8988T (cell line): Measurements from ENCODE around the gene MYO5C.
A peak's percentile ranks its signal among the peaks of the same experiment; 100 is the strongest.

Experiments used
- DNase-seq: peaks from one replicate; pipeline ENCODE4 v3.0.0; 2011

Gene MYO5C

DNA sequence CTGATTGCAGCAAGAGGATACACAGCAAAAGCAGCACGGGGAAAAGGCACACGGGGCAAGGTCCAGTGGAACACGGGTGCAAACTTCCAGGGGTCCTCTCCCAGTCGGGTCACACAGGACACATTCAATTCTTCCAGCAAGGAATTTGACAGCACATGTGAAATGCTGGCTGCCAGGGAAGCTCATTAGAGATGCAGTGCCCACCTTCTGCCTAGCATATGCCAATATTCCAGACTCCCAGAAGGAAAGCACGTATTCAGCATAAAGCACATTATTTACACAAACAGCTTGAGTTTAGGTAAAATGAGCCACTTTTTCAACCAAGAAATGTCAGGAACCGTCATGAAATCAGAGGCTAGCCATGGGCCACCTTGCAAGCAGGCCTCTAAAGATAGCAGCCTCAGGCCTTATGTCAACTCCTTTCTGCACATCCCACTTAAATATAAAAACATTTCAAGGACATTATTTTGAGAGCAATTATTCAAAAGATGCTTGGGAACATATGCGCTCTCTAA, 19.3 kb downstream of the MYO5C start:
- DNase-seq: no peak

GRCh38 chr15:52263563-52264282, 31.9 kb downstream of the MYO5C start:
- DNase-seq: no peak

- DNase-seq: no peak
Observed at GRCh38 chr15:52262364-52262763, 33.2 kb downstream of the MYO5C start.

GRCh38 chr15:52261498-52262242, 33.9 kb downstream of the MYO5C start:
- DNase-seq: no peak

- DNase-seq: no peak
Observed at GRCh38 chr15:52261026-52261425, 34.6 kb downstream of the MYO5C start.

- DNase-seq: no peak
Observed at GRCh38 chr15:52259503-52259902, 36.1 kb downstream of the MYO5C start.

DNA sequence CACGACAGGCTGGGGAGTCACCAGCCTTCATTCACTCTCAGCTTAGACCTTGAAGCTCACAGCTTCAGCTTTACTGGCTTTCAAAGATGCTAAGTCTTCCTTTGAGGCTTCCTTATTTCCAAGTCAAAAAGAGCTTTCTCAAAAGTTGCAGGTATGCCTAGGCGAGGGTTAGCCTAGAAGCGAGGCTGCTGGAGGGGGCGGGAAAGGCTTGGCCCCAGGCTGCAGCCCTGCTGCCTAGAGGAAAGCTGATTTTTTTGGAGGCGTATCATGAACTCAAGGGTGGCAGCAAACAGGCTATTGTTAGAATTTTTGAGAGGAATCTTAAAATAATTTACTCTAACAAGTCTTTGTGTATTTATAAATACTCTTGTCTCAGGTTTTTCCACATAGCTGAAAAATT, 37.1 kb downstream of the MYO5C start:
- DNase-seq: no peak

GRCh38 chr15:52257734-52258062, 37.9 kb downstream of the MYO5C start:
- no peak for DNase-seq

- DNase-seq: no peak
Observed at GRCh38 chr15:52256930-52257733, 38.5 kb downstream of the MYO5C start.

DNA sequence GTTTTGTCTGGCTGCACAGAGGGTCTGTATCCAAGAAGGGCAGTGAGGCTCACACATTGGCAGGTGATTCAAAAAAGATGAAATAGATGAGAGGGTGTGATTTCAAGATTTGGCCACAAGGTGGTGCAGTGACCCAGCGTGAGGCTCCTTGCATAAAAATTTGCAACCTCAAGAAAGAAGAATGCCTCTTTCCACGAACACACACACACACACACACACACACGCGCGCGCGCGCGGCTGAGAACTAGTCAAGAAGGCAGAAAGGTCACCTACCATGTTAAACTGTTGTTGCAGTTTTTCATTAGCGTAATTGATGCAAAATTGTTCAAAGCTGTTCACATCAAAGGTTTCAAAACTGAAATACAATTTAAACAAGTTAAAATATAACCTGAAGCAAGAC, 39.2 kb downstream of the MYO5C start:
- DNase-seq: no peak

DNA sequence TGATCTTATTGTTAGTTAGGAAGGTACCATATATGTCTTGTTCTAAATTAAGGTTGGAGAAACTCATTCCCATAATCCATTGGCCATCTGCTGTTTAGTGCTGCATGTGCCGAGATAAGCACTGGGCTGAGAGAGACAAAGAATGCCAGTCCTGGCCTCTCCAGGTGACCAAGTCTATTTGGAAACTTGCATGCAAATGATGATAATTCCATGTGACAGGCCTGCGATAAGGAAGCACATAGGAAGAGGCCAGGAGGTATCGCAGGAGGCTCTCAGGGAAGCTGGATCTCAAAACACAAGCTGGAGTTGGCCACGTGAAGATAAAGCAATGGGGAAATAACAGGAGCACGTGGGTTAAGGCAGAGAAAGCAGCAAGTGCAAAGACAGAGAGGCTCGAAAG, 39.7 kb downstream of the MYO5C start:
- DNase-seq: no peak

DNA sequence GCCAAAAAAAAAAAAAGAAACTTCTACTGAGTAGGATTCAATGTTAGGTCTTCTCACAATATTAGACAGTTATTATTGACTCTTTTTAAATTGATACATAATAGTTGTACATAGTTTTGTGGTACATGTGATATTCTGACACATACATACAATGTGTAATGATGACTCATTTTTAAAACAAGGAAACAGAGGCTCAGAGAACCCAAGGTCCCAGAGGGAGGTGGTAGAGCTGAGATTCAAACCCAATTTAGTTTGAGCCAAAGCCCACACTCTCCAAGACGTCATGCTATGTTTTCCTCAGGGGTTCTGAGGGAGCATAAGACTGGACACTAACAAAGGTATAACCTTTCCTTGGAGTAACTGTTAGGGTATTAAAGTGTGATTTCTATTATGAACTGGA, 40.6 kb downstream of the MYO5C start:
- no peak for DNase-seq

GRCh38 chr15:52254391-52254790, 41.2 kb downstream of the MYO5C start:
- no peak for DNase-seq

DNA sequence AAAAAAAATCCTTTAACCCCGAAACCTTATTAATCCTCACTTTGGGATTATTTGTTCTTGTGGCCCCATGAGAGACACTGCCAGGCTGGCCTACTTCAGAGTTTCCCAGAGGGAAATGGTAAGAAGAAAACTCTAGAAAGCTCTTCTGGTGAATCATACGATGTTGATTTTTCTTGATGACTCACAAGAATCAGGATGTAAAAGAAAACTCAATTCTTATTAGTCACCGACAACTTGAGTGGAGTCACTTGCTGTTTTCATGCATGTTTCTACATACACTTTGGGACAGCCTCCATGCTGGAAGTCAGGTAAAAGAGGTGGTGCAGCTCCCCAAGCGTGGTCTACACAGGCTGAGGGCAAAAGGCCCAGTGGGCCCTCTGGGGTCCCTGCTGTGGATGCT, 42.8 kb downstream of the MYO5C start:
- peak; percentile 38 for DNase-seq

DNA sequence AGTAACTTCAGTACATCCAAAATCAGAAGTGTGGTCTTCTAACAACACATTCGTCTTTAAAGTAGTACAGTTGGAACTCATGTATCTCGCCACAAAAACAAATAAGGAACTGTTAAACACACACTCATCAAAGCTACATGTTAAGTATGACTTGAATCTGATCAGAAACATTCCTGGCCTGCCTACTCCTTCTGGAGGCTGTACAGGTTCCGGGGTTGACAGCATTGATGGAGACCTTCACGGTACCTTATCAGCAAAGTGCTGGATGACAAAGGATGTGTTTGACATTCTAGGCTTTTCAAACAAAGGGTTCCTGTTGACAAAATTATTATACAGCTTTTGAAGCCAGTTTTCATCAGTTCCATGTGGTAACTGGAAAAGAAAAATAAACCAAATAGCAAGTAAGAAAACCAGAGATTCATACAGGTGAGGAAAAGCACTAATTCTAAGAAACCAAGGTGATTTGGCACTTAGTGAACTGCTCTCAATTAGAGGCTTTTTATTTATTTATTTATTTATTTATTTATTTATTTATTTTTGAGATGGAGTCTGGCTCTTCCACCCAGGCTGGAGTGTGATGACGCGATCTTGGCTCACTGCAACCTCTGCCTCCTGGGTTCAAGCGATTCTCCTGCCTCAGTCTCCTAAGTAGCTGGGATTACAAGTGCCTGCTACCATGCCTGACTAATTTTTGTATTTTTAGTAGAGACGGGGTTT, 44.3 kb downstream of the MYO5C start:
- DNase-seq: no peak

GRCh38 chr15:52247461-52247860, 48.1 kb downstream of the MYO5C start:
- DNase-seq: no peak

GRCh38 chr15:52246686-52247431, 48.7 kb downstream of the MYO5C start:
- DNase-seq: no peak

- DNase-seq: no peak
Observed at GRCh38 chr15:52243697-52244555, 51.7 kb downstream of the MYO5C start.

- DNase-seq: no peak
Observed at GRCh38 chr15:52243286-52243685, 52.3 kb downstream of the MYO5C start.

DNA sequence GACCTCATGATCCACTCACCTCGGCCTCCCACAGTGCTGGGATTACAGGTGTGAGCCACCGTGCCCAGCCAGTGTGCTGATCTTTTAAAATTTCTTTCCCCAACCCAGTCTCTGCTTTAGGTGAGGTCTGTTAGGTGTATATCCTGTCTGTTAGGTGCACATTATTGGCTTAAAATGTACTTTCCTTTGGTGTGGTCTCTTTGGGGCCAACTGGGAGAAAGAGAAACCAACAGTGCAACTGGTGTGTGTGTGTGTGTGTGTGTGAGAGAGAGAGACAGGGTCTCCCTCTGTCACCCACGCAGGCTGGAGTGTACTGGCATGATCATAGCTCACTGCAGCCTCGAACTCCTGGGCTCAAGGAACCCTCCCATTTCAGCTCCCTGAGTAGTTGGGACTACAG, 54.1 kb downstream of the MYO5C start:
- no peak for DNase-seq

DNA sequence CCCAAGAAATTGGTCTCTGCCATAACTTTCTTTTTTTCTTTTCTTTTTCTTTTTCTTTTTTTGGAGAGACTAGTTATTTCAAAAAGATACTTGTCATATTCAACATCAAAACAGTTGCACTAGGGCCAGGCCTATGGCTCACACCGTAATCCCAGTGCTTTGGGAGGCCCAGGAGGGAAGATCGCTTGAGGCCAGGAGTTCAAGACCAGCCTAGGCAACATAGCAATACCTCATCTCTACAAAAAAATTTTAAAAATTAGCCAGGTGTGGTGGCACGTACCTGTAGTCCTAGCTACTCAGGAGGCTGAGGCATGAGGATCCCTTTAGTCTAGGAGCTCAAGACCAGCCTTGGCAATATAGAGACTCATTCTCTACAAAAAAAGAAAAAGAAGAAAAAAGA, 55.4 kb downstream of the MYO5C start:
- no peak for DNase-seq
